Activated T-helper 17 cell treated with anti-CD3 and anti-CD28 coated beads, Interleukin-2, amount 50 U/mL, for 72 hours (primary cell): Measurements from ENCODE around the gene AEBP2. TPM values are rescaled to one million over a fixed set of nuclear protein-coding genes. Genes with fewer than 3 reads are reported as not detected.
"Not testable (repeated sequence)": the region's sequence is repeated elsewhere in the genome, so short reads cannot be mapped to it uniquely, and the experiment has no call there.

Experiments
- ATAC-seq: fragments of 150-1000 bp; cut with Tn5 transposase; replicated peaks from 2 replicates; pipeline ENCODE4 v1.10.0; 2021; ENCODE audit warnings: mild to moderate bottlenecking, moderate library complexity
- H3K27ac Mint-ChIP-seq: one replicate; pipeline ENCODE4 v1.8.0; 2022; ENCODE audit warnings: mixed read lengths
- H3K27me3 Mint-ChIP-seq: one replicate; pipeline ENCODE4 v1.8.0; 2022; ENCODE audit warnings: mixed read lengths
- H3K36me3 Mint-ChIP-seq: one replicate; pipeline ENCODE4 v1.8.0; 2022; ENCODE audit warnings: low read depth, mild to moderate bottlenecking, mixed read lengths
- H3K4me1 Mint-ChIP-seq: one replicate; pipeline ENCODE4 v1.8.0; 2022; ENCODE audit warnings: mixed read lengths
- H3K4me3 Mint-ChIP-seq: one replicate; pipeline ENCODE4 v1.8.0; 2022; ENCODE audit warnings: mild to moderate bottlenecking, mixed read lengths
- H3K9me3 Mint-ChIP-seq: one replicate; pipeline ENCODE4 v1.8.0; 2022; ENCODE audit warnings: mixed read lengths
- total RNA-seq, 2 donors: library from RNA; stranded (reverse); gene quantifications; one replicate each; pipeline ENCODE4 v1.2.3, GENCODE V29; 2022

The AEBP2 gene, protein sequence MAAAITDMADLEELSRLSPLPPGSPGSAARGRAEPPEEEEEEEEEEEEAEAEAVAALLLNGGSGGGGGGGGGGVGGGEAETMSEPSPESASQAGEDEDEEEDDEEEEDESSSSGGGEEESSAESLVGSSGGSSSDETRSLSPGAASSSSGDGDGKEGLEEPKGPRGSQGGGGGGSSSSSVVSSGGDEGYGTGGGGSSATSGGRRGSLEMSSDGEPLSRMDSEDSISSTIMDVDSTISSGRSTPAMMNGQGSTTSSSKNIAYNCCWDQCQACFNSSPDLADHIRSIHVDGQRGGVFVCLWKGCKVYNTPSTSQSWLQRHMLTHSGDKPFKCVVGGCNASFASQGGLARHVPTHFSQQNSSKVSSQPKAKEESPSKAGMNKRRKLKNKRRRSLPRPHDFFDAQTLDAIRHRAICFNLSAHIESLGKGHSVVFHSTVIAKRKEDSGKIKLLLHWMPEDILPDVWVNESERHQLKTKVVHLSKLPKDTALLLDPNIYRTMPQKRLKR
- 10 to 100 TPM; 65.6 to 82.9 TPM for total RNA-seq

- no peaks in the 10 kb centered on the region for H3K27me3 Mint-ChIP-seq
These were observed at the start of gene AEBP2 for GRCh38 chr12:19439059-19440018. Gene AEBP2, plus strand, starts transcription at chr12:19439492. Its CDS starts 208 bp downstream, at chr12:19439700.

GRCh38 chr12:19390051-19390598 is 49.2 kb upstream of the AEBP2 start:
- Mint-ChIP-seq H3K36me3 (no peaks in the 10 kb centered on the region), H3K4me3 (no peak overlapping the region), H3K27me3 (no peaks in the 10 kb centered on the region), H3K27ac (no peak overlapping the region), H3K9me3 (no peaks in the 10 kb centered on the region), H3K4me1 (no peaks in the 10 kb centered on the region)
- ATAC-seq = no peak

More at GRCh38 chr12:19439059-19440018, at the start of gene AEBP2:
- peak within 1 kb of the TSS; percentile 97 for H3K4me3 Mint-ChIP-seq
- H3K27ac Mint-ChIP-seq = peak within 1 kb of the TSS; percentile 98
- peaks cover 18% of the 10 kb centered on the region for H3K4me1 Mint-ChIP-seq
- H3K36me3 Mint-ChIP-seq = peaks cover 47% of the 10 kb centered on the region
- peak; percentile 77 for ATAC-seq
- no peaks in the 10 kb centered on the region for H3K9me3 Mint-ChIP-seq

- H3K9me3 Mint-ChIP-seq, H3K4me1 Mint-ChIP-seq, ATAC-seq, H3K36me3 Mint-ChIP-seq, H3K27me3 Mint-ChIP-seq, H3K27ac Mint-ChIP-seq, H3K4me3 Mint-ChIP-seq: not testable (repeated sequence)
These were observed 46.6 kb upstream of the AEBP2 start for GRCh38 chr12:19392644-19393043.

DNA sequence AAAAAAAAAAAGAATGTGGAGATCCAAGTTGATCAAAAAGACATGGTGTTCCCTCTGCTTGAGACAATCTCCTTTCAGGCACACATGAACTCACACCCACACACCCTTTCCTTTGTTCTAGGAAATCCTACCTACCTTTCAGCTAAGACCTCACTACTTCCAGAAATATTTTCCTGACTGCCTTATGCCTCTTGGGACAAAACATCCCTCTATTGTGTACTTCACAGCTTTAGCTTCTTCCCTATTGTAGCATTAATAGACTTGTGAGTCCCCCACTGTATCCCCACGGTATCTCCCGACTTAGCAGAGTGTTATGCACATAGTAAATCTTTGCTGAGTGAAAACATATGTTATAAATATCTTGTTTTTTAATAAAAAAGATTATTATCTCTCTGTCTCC is 44.9 kb upstream of the AEBP2 start:
- no peak overlapping the region for H3K27ac Mint-ChIP-seq
- no peaks in the 10 kb centered on the region for H3K36me3 Mint-ChIP-seq
- ATAC-seq = no peak
- H3K4me1 Mint-ChIP-seq = no peaks in the 10 kb centered on the region
- H3K4me3 Mint-ChIP-seq = no peak overlapping the region
- no peaks in the 10 kb centered on the region for H3K9me3 Mint-ChIP-seq
- H3K27me3 Mint-ChIP-seq = no peaks in the 10 kb centered on the region

DNA sequence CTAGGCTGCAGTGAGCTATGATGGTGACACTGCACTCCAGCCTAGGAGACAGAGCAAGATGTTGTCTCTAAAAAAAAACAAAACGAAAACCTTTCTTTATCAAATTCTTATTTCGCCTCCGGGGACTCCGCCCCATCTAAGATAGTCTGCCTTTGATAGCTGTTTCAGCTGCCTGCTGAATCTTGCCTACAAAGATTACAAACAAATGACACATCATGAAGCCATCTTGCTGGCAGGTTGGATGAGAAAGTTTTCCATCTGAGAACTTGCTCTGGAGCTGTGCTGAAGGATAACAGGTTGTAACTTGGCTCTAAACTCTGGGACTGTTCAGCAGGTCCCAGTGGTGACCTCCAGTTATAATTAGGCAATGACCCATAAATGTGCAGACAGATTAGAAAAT is 41.8 kb upstream of the AEBP2 start:
- no peaks in the 10 kb centered on the region for H3K36me3 Mint-ChIP-seq
- no peak overlapping the region for H3K27ac Mint-ChIP-seq
- no peak for ATAC-seq
- H3K9me3 Mint-ChIP-seq = no peaks in the 10 kb centered on the region
- no peaks in the 10 kb centered on the region for H3K27me3 Mint-ChIP-seq
- no peak overlapping the region for H3K4me3 Mint-ChIP-seq
- H3K4me1 Mint-ChIP-seq = no peaks in the 10 kb centered on the region

DNA sequence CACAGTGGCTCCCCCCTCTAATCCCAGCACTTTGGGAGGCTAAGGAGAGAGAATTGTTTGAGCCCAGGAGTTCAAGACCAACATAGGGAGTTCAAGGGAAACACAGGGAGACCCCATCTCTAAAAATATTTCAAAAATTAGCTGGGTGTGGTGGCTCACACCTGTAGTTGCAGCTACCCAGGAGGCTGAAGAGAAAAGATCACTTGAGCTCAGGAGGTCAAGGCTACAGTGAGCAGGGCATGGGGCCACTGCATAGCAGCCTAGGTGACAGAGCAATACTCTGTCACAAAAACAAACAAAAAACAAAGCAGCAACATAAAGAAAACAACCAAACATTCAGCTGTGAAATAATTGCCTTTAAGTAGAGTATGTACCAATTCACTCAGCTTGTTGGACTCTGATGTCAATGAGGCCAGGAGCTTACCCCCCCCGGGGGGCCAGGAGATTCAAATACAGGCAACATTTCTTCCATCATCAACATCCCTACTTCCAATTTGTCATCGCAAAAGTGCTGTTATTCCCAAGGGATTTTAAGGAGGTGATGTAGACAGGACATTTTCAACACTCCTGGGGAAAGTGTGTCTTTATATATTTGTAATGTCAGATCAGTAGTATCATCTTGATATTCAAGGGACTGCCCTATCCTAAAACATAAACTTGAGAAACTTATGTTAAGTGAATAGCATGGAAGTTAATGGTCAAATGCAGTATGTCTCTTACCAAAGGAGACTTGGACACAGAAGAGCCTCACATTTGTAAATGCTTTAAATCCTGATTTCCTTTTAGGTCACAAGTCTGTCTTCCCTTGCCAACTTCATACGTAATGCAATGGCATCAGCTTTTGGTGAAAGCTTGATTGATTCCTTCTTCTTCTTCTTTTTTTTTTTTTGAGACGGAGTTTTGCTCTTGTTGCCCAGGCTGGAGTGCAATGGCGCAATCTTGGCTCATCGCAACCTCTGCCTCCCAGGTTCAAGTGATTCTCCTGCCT is 40.6 kb upstream of the AEBP2 start:
- no peaks in the 10 kb centered on the region for H3K36me3 Mint-ChIP-seq
- no peaks in the 10 kb centered on the region for H3K4me1 Mint-ChIP-seq
- ATAC-seq = no peak
- H3K27me3 Mint-ChIP-seq = no peaks in the 10 kb centered on the region
- no peak overlapping the region for H3K4me3 Mint-ChIP-seq
- no peaks in the 10 kb centered on the region for H3K9me3 Mint-ChIP-seq
- no peak overlapping the region for H3K27ac Mint-ChIP-seq

- not testable (repeated sequence) for H3K36me3 Mint-ChIP-seq, ATAC-seq, H3K4me1 Mint-ChIP-seq, H3K9me3 Mint-ChIP-seq, H3K27ac Mint-ChIP-seq, H3K27me3 Mint-ChIP-seq, H3K4me3 Mint-ChIP-seq
These were observed 38.5 kb upstream of the AEBP2 start for GRCh38 chr12:19400649-19401285.

GRCh38 chr12:19402211-19402610 is 37.1 kb upstream of the AEBP2 start:
- no peaks in the 10 kb centered on the region for H3K27me3 Mint-ChIP-seq
- no peak overlapping the region for H3K4me3 Mint-ChIP-seq
- ATAC-seq = no peak
- H3K27ac Mint-ChIP-seq = no peak overlapping the region
- no peaks in the 10 kb centered on the region for H3K36me3 Mint-ChIP-seq
- H3K4me1 Mint-ChIP-seq = peaks cover 4% of the 10 kb centered on the region
- H3K9me3 Mint-ChIP-seq = peaks cover 3% of the 10 kb centered on the region

DNA sequence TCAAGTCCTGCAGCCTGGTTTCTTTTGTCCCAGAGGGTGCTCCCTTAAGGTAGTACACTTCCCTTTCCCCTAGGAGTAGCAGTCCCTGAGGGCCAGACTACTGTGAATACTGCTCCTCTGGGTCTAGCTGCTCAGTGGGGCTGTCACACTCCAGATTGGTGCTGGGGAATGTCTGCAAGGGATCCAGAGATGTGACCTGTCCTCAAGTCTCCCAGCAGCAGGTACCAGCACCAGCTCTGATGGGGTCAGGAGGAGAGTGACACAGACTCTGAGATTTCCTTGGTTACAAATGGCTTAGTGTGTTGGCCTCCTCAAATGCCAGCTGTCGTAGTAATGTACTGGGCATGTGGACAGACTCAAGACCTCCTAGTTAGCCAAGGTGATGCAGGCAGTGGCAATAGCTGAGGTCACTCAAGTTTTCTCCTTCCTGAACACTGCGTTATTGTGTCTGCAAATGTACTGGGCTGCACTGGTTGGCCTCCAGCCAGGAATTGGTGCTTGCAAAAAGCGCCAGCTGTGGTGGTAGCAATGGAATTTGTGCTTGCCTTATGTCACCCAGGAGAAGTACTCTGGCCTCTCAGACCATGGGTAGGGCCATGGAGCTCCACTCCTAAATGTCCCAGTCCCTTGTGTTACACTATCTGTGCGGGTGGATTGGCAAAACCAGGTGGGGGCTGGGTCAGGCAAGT is 36.4 kb upstream of the AEBP2 start:
- Mint-ChIP-seq H3K27me3 (no peaks in the 10 kb centered on the region), H3K27ac (no peak overlapping the region), H3K36me3 (no peaks in the 10 kb centered on the region), H3K4me1 (peaks cover 4% of the 10 kb centered on the region), H3K4me3 (no peak overlapping the region), H3K9me3 (peaks cover 3% of the 10 kb centered on the region)
- no peak for ATAC-seq

DNA sequence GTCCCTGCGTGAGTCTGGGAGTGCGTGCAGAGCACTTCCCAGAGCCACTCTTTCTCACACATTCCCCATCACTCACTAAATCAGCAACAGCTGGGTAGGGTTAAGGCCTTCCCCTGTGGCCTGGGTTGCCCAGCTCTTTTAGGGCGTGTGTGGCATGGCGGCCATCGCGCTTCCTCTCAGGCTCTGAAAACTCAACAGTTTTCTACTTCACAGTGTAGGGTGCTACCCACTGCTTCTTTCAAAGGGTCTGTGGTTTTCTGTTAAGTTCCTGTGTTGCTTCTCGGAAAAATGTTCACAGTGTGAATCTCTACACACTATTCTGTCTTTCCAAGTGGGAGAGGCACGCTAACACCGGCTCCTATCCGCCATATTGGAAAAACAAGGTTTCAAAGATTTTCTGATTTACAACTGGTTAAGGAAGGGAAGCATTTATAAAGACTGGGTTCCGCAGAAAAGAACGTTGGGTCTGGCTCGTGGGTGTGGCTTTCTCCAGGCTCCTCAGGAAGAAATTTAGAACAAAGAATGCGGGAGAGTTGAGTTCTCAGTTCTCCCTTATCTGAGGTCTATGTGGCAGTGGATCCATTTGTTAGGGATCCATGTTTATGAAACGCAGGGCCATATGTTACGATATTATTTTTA is 34.9 kb upstream of the AEBP2 start:
- no peaks in the 10 kb centered on the region for H3K27me3 Mint-ChIP-seq
- peak overlapping the region; percentile 74 for H3K27ac Mint-ChIP-seq
- peaks cover 3% of the 10 kb centered on the region for H3K9me3 Mint-ChIP-seq
- ATAC-seq = peak; percentile 47
- peak overlapping the region; percentile 52 for H3K4me3 Mint-ChIP-seq
- no peaks in the 10 kb centered on the region for H3K36me3 Mint-ChIP-seq
- H3K4me1 Mint-ChIP-seq = peaks cover 4% of the 10 kb centered on the region

- Mint-ChIP-seq H3K27me3 (no peaks in the 10 kb centered on the region), H3K9me3 (no peaks in the 10 kb centered on the region), H3K4me3 (no peak overlapping the region), H3K4me1 (no peaks in the 10 kb centered on the region), H3K27ac (no peak overlapping the region), H3K36me3 (no peaks in the 10 kb centered on the region)
- no peak for ATAC-seq
These were observed 29.9 kb upstream of the AEBP2 start for GRCh38 chr12:19409376-19409775.

DNA sequence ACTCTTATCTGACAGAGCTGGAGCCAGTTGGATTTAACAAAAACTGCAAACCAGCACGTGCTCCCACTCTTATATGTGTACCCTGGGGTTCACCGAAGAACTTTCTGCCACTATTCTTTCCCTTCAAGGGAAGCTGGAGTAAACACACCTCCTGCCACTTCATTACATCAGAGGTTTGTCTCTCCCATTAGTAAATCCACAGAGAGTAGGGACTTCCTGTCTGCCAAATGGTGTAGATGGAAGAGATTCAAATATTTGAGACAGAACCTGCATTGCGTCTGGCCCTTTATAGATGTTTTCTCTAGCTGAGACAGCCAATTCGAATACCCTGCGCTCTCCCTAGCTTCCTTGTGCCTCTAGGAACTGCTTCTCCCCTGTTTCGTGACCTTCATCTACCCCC is 29.1 kb upstream of the AEBP2 start:
- Mint-ChIP-seq H3K27ac (no peak overlapping the region), H3K4me1 (no peaks in the 10 kb centered on the region), H3K4me3 (no peak overlapping the region), H3K9me3 (no peaks in the 10 kb centered on the region), H3K27me3 (no peaks in the 10 kb centered on the region), H3K36me3 (no peaks in the 10 kb centered on the region)
- no peak for ATAC-seq
